ENCODE measurements around the gene FCRLA.

DNA sequence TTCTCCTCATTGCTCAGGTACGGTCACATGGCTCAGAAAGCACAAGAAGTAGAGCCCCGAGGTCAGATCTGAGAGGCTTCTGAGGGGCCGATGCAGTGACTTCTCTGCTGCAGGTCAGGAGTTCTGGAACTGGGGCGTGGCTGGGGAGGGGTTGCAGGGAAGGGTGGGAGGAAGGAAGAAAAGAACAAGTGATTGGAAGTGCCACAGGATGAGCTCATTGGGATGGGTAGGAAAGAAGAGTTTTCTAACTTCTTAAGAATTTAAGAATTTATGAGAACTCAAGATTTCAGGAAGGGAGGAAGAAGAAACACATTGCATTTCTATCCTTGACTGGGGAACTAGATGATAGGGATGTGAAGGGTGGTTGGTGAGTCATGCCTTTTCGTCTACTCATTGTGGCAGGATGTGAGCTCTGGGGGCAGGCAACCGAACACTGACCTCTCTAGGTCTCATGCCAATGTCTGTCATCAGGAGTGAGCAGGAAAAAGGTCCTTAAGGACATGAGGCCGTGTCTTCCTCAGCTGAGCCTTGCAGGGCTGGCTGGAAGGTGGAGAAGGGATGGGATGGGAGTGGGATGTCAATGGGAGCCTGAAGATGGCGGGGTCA, 14.8 kb downstream of the FCRLA start:
- TF ChIP-seq CTCF (IDR thresholded peaks at IDR 0.05) (no peak), POLR2A (IDR thresholded peaks at IDR 0.05) (no peak)

All from thyroid gland (tissue), 4 donors.